H9 (cell line): ENCODE measurements around the gene HPS4. TPM values are rescaled to one million over a fixed set of nuclear protein-coding genes. Genes with fewer than 3 reads are reported as not detected.

Experiments
- DNase-seq: peaks from one replicate; pipeline ENCODE4 v3.0.0-alpha.2; 2017
- H2AFZ ChIP-seq: one replicate; pipeline ENCODE4 v1.6.1; 2013; ENCODE audit warnings: mild to moderate bottlenecking, low read length, control low read depth, moderate library complexity
- H2AK5ac ChIP-seq: 2 replicates; pipeline ENCODE4 v1.6.1; 2013; ENCODE audit warnings: low read length, control low read depth, mixed read lengths; ENCODE audit not compliant: insufficient read length
- H2BK120ac ChIP-seq: one replicate; pipeline ENCODE4 v1.6.1; 2013; ENCODE audit warnings: low read depth, mild to moderate bottlenecking, low read length, control low read depth, inconsistent platforms; ENCODE audit not compliant: poor library complexity, severe bottlenecking
- H2BK12ac ChIP-seq: 2 replicates; pipeline ENCODE4 v1.6.1; 2013; ENCODE audit warnings: low read length, control low read depth, mixed read lengths, low read depth; ENCODE audit not compliant: insufficient read length
- H2BK15ac ChIP-seq: 2 replicates; pipeline ENCODE4 v1.6.1; 2013; ENCODE audit warnings: low read depth, low read length, control low read depth
- H2BK20ac ChIP-seq: one replicate; pipeline ENCODE4 v1.6.1; 2013; ENCODE audit warnings: low read depth, mild to moderate bottlenecking, low read length, control low read depth, inconsistent platforms; ENCODE audit not compliant: poor library complexity, severe bottlenecking
- H2BK5ac ChIP-seq: 2 replicates; pipeline ENCODE4 v1.6.1; 2013; ENCODE audit warnings: low read length, control low read depth, mixed read lengths; ENCODE audit not compliant: insufficient read length
- H3K14ac ChIP-seq: 2 replicates; pipeline ENCODE4 v1.6.1; 2013; ENCODE audit warnings: low read length, control low read depth; ENCODE audit not compliant: insufficient read depth
- H3K18ac ChIP-seq: 2 replicates; pipeline ENCODE4 v1.6.1; 2013; ENCODE audit warnings: low read depth, mild to moderate bottlenecking, mixed read lengths, low read length, control low read depth; ENCODE audit not compliant: insufficient read length
- H3K23ac ChIP-seq: 2 replicates; pipeline ENCODE4 v1.6.1; 2013; ENCODE audit warnings: low read length, control low read depth, mixed read lengths, low read depth; ENCODE audit not compliant: insufficient read length
- H3K23me2 ChIP-seq: 2 replicates; pipeline ENCODE4 v1.6.1; 2013; ENCODE audit warnings: low read depth, mild to moderate bottlenecking, mixed read lengths, low read length, control low read depth; ENCODE audit not compliant: insufficient read length, poor library complexity, severe bottlenecking
- H3K27ac ChIP-seq: 2 replicates; pipeline ENCODE4 v1.5.1; 2013; ENCODE audit warnings: low read length, control low read depth, mixed read lengths, low read depth; ENCODE audit not compliant: insufficient read length
- H3K27me3 ChIP-seq: 2 replicates; pipeline ENCODE4 v1.6.1; 2013; ENCODE audit warnings: low read length, control low read depth, inconsistent platforms; ENCODE audit not compliant: insufficient read depth
- H3K4ac ChIP-seq: 2 replicates; pipeline ENCODE4 v1.6.1; 2013; ENCODE audit warnings: low read depth, mild to moderate bottlenecking, control low read depth, inconsistent platforms, low read length, moderate library complexity
- H3K4me1 ChIP-seq: 2 replicates; pipeline ENCODE4 v1.6.1; 2013; ENCODE audit warnings: low read length, control low read depth, inconsistent platforms; ENCODE audit not compliant: insufficient read depth
- H3K4me2 ChIP-seq: 2 replicates; pipeline ENCODE4 v1.6.1; 2013; ENCODE audit warnings: low read length, control low read depth, mixed read lengths; ENCODE audit not compliant: insufficient read length, insufficient read depth
- H3K56ac ChIP-seq: 2 replicates; pipeline ENCODE4 v1.6.1; 2013; ENCODE audit warnings: low read depth, mild to moderate bottlenecking, mixed read lengths, low read length, control low read depth; ENCODE audit not compliant: insufficient read length
- H3K79me1 ChIP-seq: 2 replicates; pipeline ENCODE4 v1.6.1; 2013; ENCODE audit warnings: low read depth, mild to moderate bottlenecking, moderate library complexity, low read length, control low read depth, inconsistent platforms; ENCODE audit not compliant: insufficient read depth, poor library complexity, severe bottlenecking
- H3K79me2 ChIP-seq: 2 replicates; pipeline ENCODE4 v1.6.1; 2013; ENCODE audit warnings: low read length, control low read depth, inconsistent platforms; ENCODE audit not compliant: insufficient read depth
- H3K9ac ChIP-seq: 2 replicates; pipeline ENCODE4 v1.6.1; 2013; ENCODE audit warnings: low read length, control low read depth, mixed read lengths; ENCODE audit not compliant: insufficient read length; ENCODE audit errors: extremely low read depth
- H3K9me3 ChIP-seq: one replicate; pipeline ENCODE4 v1.6.1; 2013; ENCODE audit warnings: low read depth, low read length, inconsistent platforms; ENCODE audit not compliant: control insufficient read depth
- H3T11ph ChIP-seq: one replicate; pipeline ENCODE4 v1.6.1; 2013; ENCODE audit warnings: mild to moderate bottlenecking, low read length, control low read depth, inconsistent platforms
- H4K20me1 ChIP-seq: one replicate; pipeline ENCODE4 v1.6.1; 2013; ENCODE audit not compliant: control insufficient read depth, insufficient read length, insufficient read depth
- H4K5ac ChIP-seq: 2 replicates; pipeline ENCODE4 v1.6.1; 2013; ENCODE audit warnings: low read depth, mild to moderate bottlenecking, mixed read lengths, low read length, control low read depth; ENCODE audit not compliant: insufficient read length
- H4K8ac ChIP-seq: replicated peaks from 2 replicates; pipeline ENCODE4 v1.6.1; 2013; ENCODE audit warnings: low read length, control low read depth, mixed read lengths, low read depth; ENCODE audit not compliant: insufficient read length
- H4K91ac ChIP-seq: 2 replicates; pipeline ENCODE4 v1.6.1; 2013; ENCODE audit warnings: low read depth, mild to moderate bottlenecking, moderate library complexity, mixed read lengths, low read length, control low read depth; ENCODE audit not compliant: insufficient read length
- H3K27ac Mint-ChIP-seq, 3 experiments: 2 replicates in 2 of 3; 3 replicates in 1 of 3; pipeline ENCODE4 v1.8.0; 2020 to 2021; ENCODE audit warnings: mixed read lengths in 3 of 3, mild to moderate bottlenecking in 1 of 3, moderate library complexity in 1 of 3
- H3K27me3 Mint-ChIP-seq: 2 replicates; pipeline ENCODE4 v1.8.0; 2021; ENCODE audit warnings: low read depth, mild to moderate bottlenecking, moderate library complexity, mixed read lengths
- H3K36me3 Mint-ChIP-seq, 3 experiments: 2 replicates in 2 of 3; 3 replicates in 1 of 3; pipeline ENCODE4 v1.8.0; 2020 to 2021; ENCODE audit warnings: low read depth in 3 of 3, mixed read lengths in 3 of 3; ENCODE audit not compliant: insufficient read depth in 1 of 3
- H3K4me1 Mint-ChIP-seq, 2 experiments: 2 replicates each; pipeline ENCODE4 v1.8.0; 2020; ENCODE audit warnings: mixed read lengths in 2 of 2
- H3K4me3 Mint-ChIP-seq, 2 experiments: 2 replicates in 1 of 2; 3 replicates in 1 of 2; pipeline ENCODE4 v1.8.0; 2020 to 2021; ENCODE audit warnings: mild to moderate bottlenecking in 2 of 2, mixed read lengths in 2 of 2, moderate library complexity in 1 of 2
- H3K9me3 Mint-ChIP-seq, 2 experiments: 2 replicates in 1 of 2; 3 replicates in 1 of 2; pipeline ENCODE4 v1.8.0; 2020; ENCODE audit warnings: mild to moderate bottlenecking in 2 of 2, mixed read lengths in 2 of 2, moderate library complexity in 1 of 2
- CTCF ChIP-seq: fragments of 200-600 bp; sonication (generic); conservative IDR thresholded peaks from 3 replicates; pipeline ENCODE4 v1.8.0; 2021; ENCODE audit warnings: antibody characterized with exemption, mild to moderate bottlenecking
- WGBS: extraction: QIAGEN DNeasy Blood & Tissue Kit; methylation state at CpG from one replicate; pipeline ENCODE4 v1.1.7; 2013; ENCODE audit warnings: missing lambda C conversion rate, low lambda C conversion rate, mixed read lengths; ENCODE audit not compliant: insufficient read length; ENCODE audit errors: extremely low coverage; 5-methylcytosine and 5-hydroxymethylcytosine counted together
- total RNA-seq: library from RNA; stranded (reverse); gene quantifications from 2 replicates; pipeline ENCODE4 v1.2.1, GENCODE V29; 2021

Gene HPS4
- total RNA-seq, 1 experiment from 2014 or later = 26.2 TPM

- no CpG with 5 or more reads among the region's 6 CpGs for WGBS
- H3K9me3 ChIP-seq = no peaks in the 10 kb centered on the region
- H4K91ac ChIP-seq = no peak overlapping the region
- no peak overlapping the region for H3T11ph ChIP-seq
- no peak overlapping the region for H2BK120ac ChIP-seq
- H3K14ac ChIP-seq = no peak overlapping the region
- peak overlapping the region; percentile 65 for H3K4me2 ChIP-seq
- H2BK15ac ChIP-seq = no peak overlapping the region
- peaks cover 3% of the 10 kb centered on the region; the same call in 1 of the 2 replicates for H3K79me2 ChIP-seq
- Mint-ChIP-seq H3K36me3 (peaks cover 11 to 32% (median 31%) of the 10 kb centered on the region in 3 experiments; a peak in 6 of 7 replicates), H3K27ac (peak overlapping the region in 2 of 3 experiments; percentile 83 to 85; a peak in 4 of 7 replicates), H3K9me3 (no peaks in the 10 kb centered on the region; a peak in 1 of 5 replicates), H3K4me1 (peaks cover 42 to 44% of the 10 kb centered on the region in 2 experiments), H3K27me3 (no peaks in the 10 kb centered on the region), H3K4me3 (peak overlapping the region; percentile 96 to 98)
- no peak overlapping the region for H2AFZ ChIP-seq
- no peaks in the 10 kb centered on the region; the same call in 1 of the 2 replicates for H3K4me1 ChIP-seq
- H3K27me3 ChIP-seq = no peaks in the 10 kb centered on the region
- H3K4ac ChIP-seq = no peak overlapping the region
- peak overlapping the region; percentile 69 for H3K9ac ChIP-seq
- no peak overlapping the region for H3K23ac ChIP-seq
- no peak overlapping the region for H4K5ac ChIP-seq
- no peak for TF ChIP-seq CTCF
- H2BK12ac ChIP-seq = no peak overlapping the region
- no peaks in the 10 kb centered on the region for H3K23me2 ChIP-seq
- H4K20me1 ChIP-seq = no peaks in the 10 kb centered on the region
- no peak overlapping the region for H2AK5ac ChIP-seq
- H2BK5ac ChIP-seq = no peak overlapping the region
- H2BK20ac ChIP-seq = no peak overlapping the region
- no peak overlapping the region for H4K8ac ChIP-seq
- H3K18ac ChIP-seq = no peak overlapping the region
- no peak overlapping the region for H3K27ac ChIP-seq
- DNase-seq = no peak
- no peak overlapping the region for H3K56ac ChIP-seq
- peaks cover 10% of the 10 kb centered on the region for H3K79me1 ChIP-seq
Observed at GRCh38 chr22:26484360-26484706, 750 bp upstream of the HPS4 start.
